22Rv1 (cell line): Measurements from ENCODE around the gene GALP.
"Not testable (repeated sequence)": the region's sequence is repeated elsewhere in the genome, so short reads cannot be mapped to it uniquely, and the experiment has no call there.

ENCODE experiments used
- H3K27ac ChIP-seq: fragments of 450-650 bp; 2 replicates; pipeline ENCODE4 v1.5.1; 2017
- ZFX ChIP-seq: fragments of 450-650 bp; IDR thresholded peaks from 2 replicates; pipeline ENCODE4 v1.6.1; 2017; ENCODE audit warnings: antibody characterized with exemption, borderline replicate concordance
- TF ChIP-seq, protein P1 (sequence below): fragments of 450-650 bp; IDR thresholded peaks from 2 replicates; pipeline ENCODE4 v1.5.1; 2017; ENCODE audit warnings: mild to moderate bottlenecking

The GALP gene

DNA sequence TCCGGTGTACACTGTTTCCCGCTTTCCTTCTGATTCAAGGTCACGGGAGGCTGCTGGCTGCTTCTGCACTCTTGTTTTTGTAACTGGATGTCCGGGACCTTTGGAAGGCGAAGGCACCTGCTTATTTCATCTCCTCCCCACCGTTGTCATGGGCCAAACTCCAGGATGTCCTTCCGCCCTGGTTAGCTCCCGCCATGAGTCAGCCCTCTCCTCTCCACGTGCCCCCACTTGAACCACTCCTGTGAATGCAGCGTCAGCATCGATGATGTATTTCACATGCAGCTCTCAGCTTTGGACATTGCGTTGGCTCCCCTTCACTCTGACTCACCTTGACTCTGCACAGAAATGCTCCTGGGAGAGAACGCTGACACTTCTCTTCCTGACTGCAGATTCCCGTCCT, 5.5 kb upstream of the GALP start:
- TF ChIP-seq, protein P1, sequence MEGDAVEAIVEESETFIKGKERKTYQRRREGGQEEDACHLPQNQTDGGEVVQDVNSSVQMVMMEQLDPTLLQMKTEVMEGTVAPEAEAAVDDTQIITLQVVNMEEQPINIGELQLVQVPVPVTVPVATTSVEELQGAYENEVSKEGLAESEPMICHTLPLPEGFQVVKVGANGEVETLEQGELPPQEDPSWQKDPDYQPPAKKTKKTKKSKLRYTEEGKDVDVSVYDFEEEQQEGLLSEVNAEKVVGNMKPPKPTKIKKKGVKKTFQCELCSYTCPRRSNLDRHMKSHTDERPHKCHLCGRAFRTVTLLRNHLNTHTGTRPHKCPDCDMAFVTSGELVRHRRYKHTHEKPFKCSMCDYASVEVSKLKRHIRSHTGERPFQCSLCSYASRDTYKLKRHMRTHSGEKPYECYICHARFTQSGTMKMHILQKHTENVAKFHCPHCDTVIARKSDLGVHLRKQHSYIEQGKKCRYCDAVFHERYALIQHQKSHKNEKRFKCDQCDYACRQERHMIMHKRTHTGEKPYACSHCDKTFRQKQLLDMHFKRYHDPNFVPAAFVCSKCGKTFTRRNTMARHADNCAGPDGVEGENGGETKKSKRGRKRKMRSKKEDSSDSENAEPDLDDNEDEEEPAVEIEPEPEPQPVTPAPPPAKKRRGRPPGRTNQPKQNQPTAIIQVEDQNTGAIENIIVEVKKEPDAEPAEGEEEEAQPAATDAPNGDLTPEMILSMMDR = no peak
- no peak for TF ChIP-seq ZFX

DNA sequence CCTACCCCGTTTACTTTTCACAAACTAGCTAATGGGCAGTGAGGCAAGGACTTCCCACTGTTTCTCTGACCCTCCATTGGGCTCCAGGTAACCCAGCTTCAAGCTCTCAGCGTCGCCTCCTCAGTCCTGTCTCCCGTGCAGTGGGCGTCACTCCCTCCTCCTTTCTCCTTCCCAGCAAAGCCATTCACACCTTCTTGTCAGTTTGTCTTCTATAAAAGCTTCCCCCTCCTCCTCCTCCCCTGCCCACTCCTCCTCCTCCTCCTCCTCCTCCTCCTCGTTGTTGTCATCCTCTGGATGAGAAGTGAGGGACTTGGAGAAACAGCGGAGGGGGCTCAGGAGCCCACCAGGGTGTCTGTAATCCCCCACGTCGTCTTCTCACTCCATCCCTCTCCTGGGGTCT, 1.7 kb upstream of the GALP start:
- no peak for TF ChIP-seq ZFX
- TF ChIP-seq, protein P1 = no peak
- no peak overlapping the region for H3K27ac ChIP-seq

More for the DNA sequence above, 5.5 kb upstream of the GALP start:
- no peak overlapping the region for H3K27ac ChIP-seq

DNA sequence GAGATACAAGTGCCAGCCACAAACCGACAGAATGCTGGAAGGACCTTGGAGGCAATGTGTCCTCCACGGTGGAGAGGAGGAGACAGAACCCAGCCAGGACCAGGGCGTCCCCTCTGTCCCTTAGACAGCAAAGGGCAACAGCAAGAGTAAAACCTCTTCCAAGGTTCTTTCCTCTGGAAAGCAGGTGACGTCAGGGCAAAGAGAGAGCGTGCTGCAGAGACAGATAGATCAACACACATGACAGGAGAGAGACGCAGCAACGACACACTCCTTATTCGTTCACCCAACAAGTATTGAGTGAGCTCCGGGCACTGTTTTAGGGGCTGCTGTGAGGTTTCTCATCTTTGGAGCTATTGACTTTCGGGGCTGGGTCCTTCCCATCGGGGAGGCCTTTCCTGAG, 1.3 kb upstream of the GALP start:
- no peak overlapping the region for H3K27ac ChIP-seq
- no peak for TF ChIP-seq ZFX
- TF ChIP-seq, protein P1 = no peak

DNA sequence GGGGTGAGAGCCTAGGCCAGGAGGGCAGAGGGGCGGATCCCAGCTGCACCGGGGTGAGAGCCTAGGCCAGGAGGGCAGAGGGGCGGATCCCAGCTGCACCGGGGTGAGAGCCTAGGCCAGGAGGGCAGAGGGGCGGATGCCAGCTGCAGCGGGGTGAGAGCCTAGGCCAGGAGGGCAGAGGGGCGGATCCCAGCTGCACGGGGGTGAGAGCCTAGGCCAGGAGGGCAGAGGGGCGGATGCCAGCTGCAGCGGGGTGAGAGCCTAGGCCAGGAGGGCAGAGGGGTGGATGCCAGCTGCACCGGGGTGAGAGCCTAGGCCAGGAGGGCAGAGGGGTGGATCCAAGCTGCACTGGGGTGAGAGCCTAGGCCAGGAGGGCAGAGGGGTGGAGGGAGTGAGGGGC, 502 bp downstream of the GALP start:
- H3K27ac ChIP-seq = not testable (repeated sequence)

DNA sequence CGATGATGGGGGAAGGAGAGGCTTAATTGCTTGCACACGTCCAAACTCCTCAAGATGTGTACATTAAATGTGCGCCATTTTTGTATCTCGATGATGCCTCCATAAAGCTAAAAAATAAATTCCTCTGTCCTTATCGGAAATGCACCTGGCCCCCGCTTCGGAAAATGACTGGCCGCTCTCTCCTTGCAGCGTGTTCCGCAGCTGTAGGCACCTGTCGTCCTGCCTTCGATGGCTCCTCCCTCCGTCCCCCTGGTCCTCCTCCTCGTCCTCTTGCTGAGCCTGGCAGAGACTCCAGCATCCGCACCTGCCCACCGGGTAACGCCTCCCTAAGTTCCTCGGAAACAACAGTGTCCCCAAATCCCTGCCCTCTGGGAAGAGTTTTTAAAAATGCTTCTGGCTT, 1.1 kb downstream of the GALP start:
- no peak overlapping the region for H3K27ac ChIP-seq
- TF ChIP-seq, protein P1 = no peak
- no peak for TF ChIP-seq ZFX

DNA sequence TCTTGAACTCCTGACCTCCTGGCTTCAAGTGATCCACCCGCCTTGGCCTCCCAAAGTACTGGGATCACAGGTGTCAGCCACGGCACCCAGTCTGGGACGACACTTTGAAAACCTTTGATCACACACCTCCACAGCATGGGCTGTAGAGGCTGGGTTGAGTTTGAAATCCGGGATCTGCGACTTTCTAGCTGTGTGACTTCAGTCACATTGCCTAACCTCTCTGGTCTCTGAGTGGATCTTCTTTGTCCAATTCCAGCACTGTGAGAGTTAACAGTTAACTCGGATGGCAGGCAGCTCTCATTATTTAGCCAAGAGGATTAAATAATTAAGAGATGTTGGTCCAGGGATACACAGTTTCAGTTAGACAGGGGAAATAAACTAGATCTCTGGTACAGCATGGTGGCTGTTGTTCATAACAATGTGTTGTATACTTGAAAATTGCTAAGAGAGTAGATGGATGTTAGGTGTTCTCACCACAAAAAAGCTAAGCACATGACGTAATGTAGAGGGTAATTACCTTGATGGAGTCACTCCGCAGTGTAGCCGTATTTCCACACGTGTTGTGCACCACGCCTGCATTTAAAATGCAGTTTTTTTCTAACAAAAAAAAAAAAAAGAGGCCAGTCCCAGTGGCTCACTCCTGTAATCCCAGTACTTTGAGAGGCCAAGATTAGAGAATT, 1.9 kb downstream of the GALP start:
- H3K27ac ChIP-seq = no peak overlapping the region
- no peak for TF ChIP-seq ZFX
- TF ChIP-seq, protein P1 = no peak

DNA sequence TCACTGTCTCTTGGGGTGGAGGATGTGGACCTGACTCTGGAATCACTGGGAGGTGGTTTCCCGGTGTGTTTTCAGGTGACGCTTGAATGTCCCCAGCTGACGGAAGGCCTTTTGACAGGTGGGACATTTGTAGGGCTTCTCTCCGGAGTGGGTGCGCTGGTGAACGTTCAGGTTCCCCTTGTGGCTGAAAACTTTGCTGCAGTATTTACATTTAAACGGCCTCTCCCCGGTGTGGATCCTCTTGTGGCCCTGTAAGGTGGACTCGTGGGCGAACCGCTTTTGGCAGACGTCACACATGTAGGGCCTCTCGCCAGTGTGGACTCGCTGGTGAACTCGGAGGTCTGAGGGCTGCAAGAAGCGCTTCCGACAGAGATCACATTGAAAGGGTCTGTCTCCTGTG, 14.0 kb downstream of the GALP start:
- TF ChIP-seq, protein P1 = no peak
- TF ChIP-seq ZFX = no peak
- H3K27ac ChIP-seq = no peak overlapping the region

DNA sequence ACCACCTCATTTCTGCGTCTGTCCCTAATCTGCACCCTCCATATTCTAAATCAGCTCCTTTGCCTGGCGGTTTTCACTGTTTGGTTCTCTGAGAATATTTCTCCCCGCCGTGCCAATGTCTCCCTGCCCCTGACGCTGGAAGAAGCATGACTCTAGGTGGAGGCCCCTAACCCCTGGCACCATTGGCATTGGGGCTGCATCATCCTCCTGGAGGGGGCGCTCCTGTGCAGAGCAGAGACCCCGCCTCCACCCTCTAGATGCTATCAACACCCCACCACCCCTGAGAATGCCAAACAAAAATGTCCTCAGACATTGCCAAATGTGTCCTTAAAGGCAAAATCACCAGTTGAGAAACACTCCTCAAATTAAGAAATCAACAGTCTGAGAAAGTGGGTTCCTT, 15.3 kb downstream of the GALP start:
- TF ChIP-seq, protein P1 = no peak
- no peak for TF ChIP-seq ZFX
- H3K27ac ChIP-seq = no peak overlapping the region
